IMR-90 (cell line): ENCODE results near the gene SEL1L3. TPM values are rescaled to one million over a fixed set of nuclear protein-coding genes. Genes with fewer than 3 reads are reported as not detected.

ENCODE experiments used
- ATAC-seq: fragments of 200-7000 bp; cut with Tn5 transposase; 2 replicates; pipeline ENCODE4 v1.9.1; 2020; ENCODE audit warnings: low read depth, mild to moderate bottlenecking, moderate library complexity
- BruUV-seq: library from RNA; stranded (reverse); fragments of 400-500 nt; replicated peaks from 2 replicates; lab custom pipeline; 2021; lab: Mats Ljungman, UMichigan
- CTCF ChIA-PET: fragments of 300-600 bp; formaldehyde crosslinking; extraction: SDS; loops from one replicate; lab custom pipeline; 2021; ENCODE audit warnings: antibody characterized with exemption; lab: Yijun Ruan, JAX
- POLR2A ChIA-PET: fragments of 300-600 bp; sonication (Branson Sonifier 250); formaldehyde crosslinking; loops from one replicate; lab custom pipeline; 2022; ENCODE audit warnings: antibody characterized with exemption; ENCODE audit not compliant: unreplicated experiment; lab: Charles Lee
- DNase-seq: peaks from one replicate; pipeline ENCODE4 v3.0.0; 2013
- H2AFZ ChIP-seq: replicated peaks from 2 replicates; pipeline ENCODE3; 2013; ENCODE audit warnings: low read length, mild to moderate bottlenecking; ENCODE audit not compliant: poor library complexity
- H2AK5ac ChIP-seq: 2 replicates; pipeline ENCODE4 v1.6.1; 2013; ENCODE audit warnings: low read depth, low read length, inconsistent platforms
- H2AK9ac ChIP-seq: replicated peaks from 2 replicates; pipeline ENCODE3; 2013; ENCODE audit warnings: mild to moderate bottlenecking, low read depth, low read length, moderate library complexity; ENCODE audit not compliant: poor library complexity
- H2BK120ac ChIP-seq: 2 replicates; pipeline ENCODE4 v1.6.1; 2013; ENCODE audit warnings: low read depth, low read length, inconsistent platforms
- H2BK15ac ChIP-seq: 3 replicates; pipeline ENCODE4 v1.6.1; 2013; ENCODE audit warnings: low read depth, low read length, inconsistent platforms
- H2BK20ac ChIP-seq: 2 replicates; pipeline ENCODE4 v1.6.1; 2013; ENCODE audit warnings: low read depth, mild to moderate bottlenecking, inconsistent platforms, low read length, moderate library complexity
- H2BK5ac ChIP-seq: 2 replicates; pipeline ENCODE4 v1.6.1; 2013; ENCODE audit warnings: mild to moderate bottlenecking, low read depth, low read length, inconsistent platforms; ENCODE audit not compliant: poor library complexity, severe bottlenecking
- H3K14ac ChIP-seq: replicated peaks from 2 replicates; pipeline ENCODE4 v1.6.1; 2013; ENCODE audit warnings: low read depth, low read length, inconsistent platforms
- H3K18ac ChIP-seq: 2 replicates; pipeline ENCODE4 v1.6.1; 2013; ENCODE audit warnings: low read depth, low read length, control low read depth
- H3K23ac ChIP-seq: 2 replicates; pipeline ENCODE4 v1.6.1; 2013; ENCODE audit warnings: low read depth, low read length, inconsistent platforms
- H3K27ac ChIP-seq: 2 replicates; pipeline ENCODE4 v1.5.1; 2013; ENCODE audit warnings: mild to moderate bottlenecking, control low read depth, low read length; ENCODE audit not compliant: insufficient read depth
- H3K27me3 ChIP-seq: 2 replicates; pipeline ENCODE4 v1.6.1; 2013; ENCODE audit warnings: low read length; ENCODE audit not compliant: control insufficient read depth, insufficient read depth
- H3K36me3 ChIP-seq: 2 replicates; pipeline ENCODE4 v1.6.1; 2013; ENCODE audit warnings: low read length, mixed read lengths; ENCODE audit not compliant: control insufficient read depth, insufficient read depth
- H3K4ac ChIP-seq: 2 replicates; pipeline ENCODE4 v1.6.1; 2013; ENCODE audit warnings: low read depth, low read length, inconsistent platforms
- H3K4me1 ChIP-seq: 2 replicates; pipeline ENCODE4 v1.6.1; 2013; ENCODE audit warnings: low read length, mixed read lengths; ENCODE audit not compliant: control insufficient read depth, insufficient read depth
- H3K4me2 ChIP-seq: 2 replicates; pipeline ENCODE4 v1.6.1; 2013; ENCODE audit warnings: low read depth, mild to moderate bottlenecking, control low read depth, low read length, moderate library complexity
- H3K4me3 ChIP-seq: 2 replicates; pipeline ENCODE4 v1.5.1; 2013; ENCODE audit warnings: low read depth, mild to moderate bottlenecking, control low read depth, low read length, moderate library complexity; ENCODE audit not compliant: insufficient read depth
- H3K56ac ChIP-seq: 2 replicates; pipeline ENCODE4 v1.6.1; 2013; ENCODE audit warnings: low read length, inconsistent platforms; ENCODE audit not compliant: insufficient read depth; ENCODE audit errors: extremely low read depth
- H3K79me1 ChIP-seq, 2 experiments: 2 replicates each; pipeline ENCODE4 v1.6.1; 2013; ENCODE audit warnings: low read length in 2 of 2, inconsistent platforms in 1 of 2, low read depth in 1 of 2
- H3K9ac ChIP-seq: 2 replicates; pipeline ENCODE4 v1.6.1; 2013; ENCODE audit warnings: low read depth, low read length, control low read depth
- H3K9me1 ChIP-seq: 2 replicates; pipeline ENCODE4 v1.6.1; 2013; ENCODE audit warnings: low read length, inconsistent platforms; ENCODE audit not compliant: insufficient read depth
- H3K9me3 ChIP-seq: 2 replicates; pipeline ENCODE4 v1.6.1; 2013; ENCODE audit warnings: low read length; ENCODE audit not compliant: control insufficient read depth, insufficient read depth
- H4K20me1 ChIP-seq: 2 replicates; pipeline ENCODE4 v1.6.1; 2013; ENCODE audit warnings: low read length, inconsistent platforms; ENCODE audit not compliant: insufficient read depth
- H4K5ac ChIP-seq: 2 replicates; pipeline ENCODE4 v1.6.1; 2013; ENCODE audit warnings: mild to moderate bottlenecking, low read depth, low read length, control low read depth
- H4K8ac ChIP-seq, 2 experiments: 2 replicates each; pipeline ENCODE4 v1.6.1; 2013; ENCODE audit warnings: low read depth in 2 of 2, low read length in 2 of 2, control low read depth in 1 of 2, inconsistent platforms in 1 of 2
- H4K91ac ChIP-seq: 2 replicates; pipeline ENCODE4 v1.6.1; 2013; ENCODE audit warnings: low read depth, low read length, inconsistent platforms; ENCODE audit not compliant: insufficient read depth
- BHLHE40 ChIP-seq: fragments of 150-350 bp; IDR thresholded peaks from 2 replicates; pipeline ENCODE4 v1.6.1; 2016; ENCODE audit warnings: mild to moderate bottlenecking, low read depth, low read length
- CEBPB ChIP-seq: IDR thresholded peaks from 2 replicates; pipeline ENCODE4 v1.6.1; 2012; ENCODE audit warnings: low read depth, low read length, improper control_type of control experiment
- CHD1 ChIP-seq: IDR thresholded peaks from 2 replicates; pipeline ENCODE4 v1.6.1; 2012; ENCODE audit warnings: low read depth, low read length, improper control_type of control experiment
- CTCF ChIP-seq: conservative IDR thresholded peaks from 2 replicates; pipeline ENCODE4 v1.5.1; 2012; ENCODE audit warnings: mild to moderate bottlenecking, low read depth, low read length, improper control_type of control experiment
- ELK1 ChIP-seq: fragments of 150-350 bp; IDR thresholded peaks from 2 replicates; pipeline ENCODE4 v1.6.1; 2016; ENCODE audit warnings: low read depth, mild to moderate bottlenecking, low read length, moderate library complexity, borderline replicate concordance
- FOS ChIP-seq: fragments of 150-350 bp; IDR thresholded peaks from 2 replicates; pipeline ENCODE4 v1.6.1; 2016; ENCODE audit warnings: low read depth, low read length
- MAFK ChIP-seq: IDR thresholded peaks from 2 replicates; pipeline ENCODE4 v1.6.1; 2012; ENCODE audit warnings: low read depth, low read length, improper control_type of control experiment
- MAZ ChIP-seq: IDR thresholded peaks from 2 replicates; pipeline ENCODE4 v1.6.1; 2012; ENCODE audit warnings: low read depth, mild to moderate bottlenecking, low read length, improper control_type of control experiment, moderate library complexity, borderline replicate concordance
- MXI1 ChIP-seq: IDR thresholded peaks from 2 replicates; pipeline ENCODE4 v1.6.1; 2012; ENCODE audit warnings: low read depth, mild to moderate bottlenecking, low read length, moderate library complexity, borderline replicate concordance
- NFE2L2 ChIP-seq: fragments of 150-350 bp; IDR thresholded peaks from 2 replicates; pipeline ENCODE4 v1.6.1; 2016; ENCODE audit warnings: low read depth, mild to moderate bottlenecking, low read length
- POLR2A ChIP-seq: IDR thresholded peaks from 2 replicates; pipeline ENCODE4 v1.6.1; 2012; ENCODE audit warnings: mild to moderate bottlenecking, low read depth, low read length
- RAD21 ChIP-seq: IDR thresholded peaks from 2 replicates; pipeline ENCODE4 v1.6.1; 2012; ENCODE audit warnings: low read length, improper control_type of control experiment
- RCOR1 ChIP-seq: IDR thresholded peaks from 2 replicates; pipeline ENCODE4 v1.6.1; 2012; ENCODE audit warnings: mild to moderate bottlenecking, low read length, improper control_type of control experiment; ENCODE audit not compliant: insufficient replicate concordance
- RFX5 ChIP-seq: IDR thresholded peaks from 2 replicates; pipeline ENCODE4 v1.8.0; 2012; ENCODE audit warnings: low read depth, mild to moderate bottlenecking, low read length, moderate library complexity
- SMC3 ChIP-seq: fragments of 150-350 bp; IDR thresholded peaks from 2 replicates; pipeline ENCODE4 v1.6.1; 2016; ENCODE audit warnings: low read depth, mild to moderate bottlenecking, antibody characterized with exemption, low read length, moderate library complexity
- USF2 ChIP-seq: fragments of 150-350 bp; IDR thresholded peaks from 2 replicates; pipeline ENCODE4 v1.6.1; 2017; ENCODE audit warnings: mild to moderate bottlenecking, antibody characterized with exemption, low read length, low read depth
- WGBS, 2 experiments: methylation state at CpG; one replicate each; pipeline versions ENCODE4 v1.1.5 to v1.1.7; 2013; ENCODE audit warnings: missing lambda C conversion rate in 2 of 2; ENCODE audit not compliant: insufficient read length in 1 of 2; ENCODE audit errors: extremely low coverage in 2 of 2; 5-methylcytosine and 5-hydroxymethylcytosine counted together
- dilution Hi-C: fragments of 300-500 bp; cut with HindIII; formaldehyde crosslinking; loops from one replicate; pipeline ENCODE4 v1.14.3; 2018; ENCODE audit warnings: low sequenced_read_pairs; ENCODE audit not compliant: unreplicated experiment
- in situ Hi-C: fragments of 300-500 bp; cut with MboI; formaldehyde crosslinking; loops from 3 replicates; pipeline ENCODE4 v1.14.3; 2019; ENCODE audit warnings: low sequenced_read_pairs, inconsistent platforms, mixed read lengths
- intact Hi-C: fragments of 100-400 bp; cut with micrococcal nuclease; formaldehyde crosslinking; loops from 2 replicates; pipeline ENCODE4 v1.10.0; 2022
- polyA plus RNA-seq, 3 experiments: library from polyadenylated mRNA; depleted of rRNA; stranded (reverse); fragments of >200 nt; gene quantifications; 2 replicates each; pipeline ENCODE4 v1.2.3, GENCODE V29; 2012; ENCODE audit warnings: low replicate concordance in 1 of 3
- total RNA-seq: library from RNA; depleted of rRNA; stranded (reverse); fragments of >200 nt; gene quantifications from 2 replicates; pipeline ENCODE4 v1.2.3, GENCODE V29; 2012

The SEL1L3 gene
- total and polyA plus RNA-seq, 2 of the 4 experiments (the other 2 are of a cell fraction), result 16.4 to 43.7 TPM

- no peak for ATAC-seq
- Histone ChIP-seq H3K9me1 (no peaks in the 10 kb centered on the region), H4K91ac (no peak overlapping the region), H2AK9ac (no peak overlapping the region), H2BK15ac (no peak overlapping the region), H2AK5ac (no peak overlapping the region), H3K18ac (no peak overlapping the region), H3K27me3 (no peaks in the 10 kb centered on the region), H3K4me3 (no peak overlapping the region), H3K4ac (no peak overlapping the region), H2BK5ac (no peak overlapping the region), H3K23ac (no peak overlapping the region), H2BK120ac (no peak overlapping the region), H4K8ac (no peak overlapping the region), H4K5ac (no peak overlapping the region), H3K4me1 (no peaks in the 10 kb centered on the region; the same call in 1 of the 2 replicates), H2BK20ac (no peak overlapping the region), H3K36me3 (no peaks in the 10 kb centered on the region), H3K14ac (no peak overlapping the region), H3K9me3 (no peaks in the 10 kb centered on the region), H3K4me2 (no peak overlapping the region), H2AFZ (no peak overlapping the region), H3K56ac (no peak overlapping the region), H4K20me1 (no peaks in the 10 kb centered on the region), H3K79me1 (no peaks in the 10 kb centered on the region), H3K9ac (no peak overlapping the region), H3K27ac (no peak overlapping the region)
- no peak for DNase-seq
- in situ Hi-C loops (no loop called here), intact Hi-C loops (no loop called here), dilution Hi-C loops (no loop called here)
- TF ChIP-seq BHLHE40 (no peak), ELK1 (no peak), NFE2L2 (no peak), CHD1 (no peak), CEBPB (no peak), RAD21 (no peak), MAZ (no peak), CTCF (no peak), FOS (no peak), RFX5 (no peak), POLR2A (no peak), RCOR1 (no peak), SMC3 (no peak), MAFK (no peak), MXI1 (no peak), USF2 (no peak)
- ChIA-PET CTCF (interaction anchor here (0.6 to 8.7 kb wide), 2 partner anchors 26 to 329 kb away, joined by 3 to 66 read pairs; no protein-coding TSS in a partner anchor), POLR2A (no interaction called here)
- no TSS peak for BruUV-seq
- 60% methylated on average over 1 of the region's 1 CpG; no CpG with 5 or more reads in 1 of the 2 experiments for WGBS, 2 experiments
Measured at GRCh38 chr4:25770847-25771246, 91.9 kb downstream of the SEL1L3 start.
